Smooth muscle cell of the pulmonary artery (primary cell): ENCODE data around the gene ELP1. TPM values are rescaled to one million over a fixed set of nuclear protein-coding genes. Genes with fewer than 3 reads are reported as not detected.

Experiments used
- total RNA-seq: library from RNA; depleted of rRNA; stranded (reverse); fragments of >200 nt; gene quantifications from 2 replicates; pipeline ENCODE4 v1.2.3, GENCODE V29; 2014

Gene ELP1, protein sequence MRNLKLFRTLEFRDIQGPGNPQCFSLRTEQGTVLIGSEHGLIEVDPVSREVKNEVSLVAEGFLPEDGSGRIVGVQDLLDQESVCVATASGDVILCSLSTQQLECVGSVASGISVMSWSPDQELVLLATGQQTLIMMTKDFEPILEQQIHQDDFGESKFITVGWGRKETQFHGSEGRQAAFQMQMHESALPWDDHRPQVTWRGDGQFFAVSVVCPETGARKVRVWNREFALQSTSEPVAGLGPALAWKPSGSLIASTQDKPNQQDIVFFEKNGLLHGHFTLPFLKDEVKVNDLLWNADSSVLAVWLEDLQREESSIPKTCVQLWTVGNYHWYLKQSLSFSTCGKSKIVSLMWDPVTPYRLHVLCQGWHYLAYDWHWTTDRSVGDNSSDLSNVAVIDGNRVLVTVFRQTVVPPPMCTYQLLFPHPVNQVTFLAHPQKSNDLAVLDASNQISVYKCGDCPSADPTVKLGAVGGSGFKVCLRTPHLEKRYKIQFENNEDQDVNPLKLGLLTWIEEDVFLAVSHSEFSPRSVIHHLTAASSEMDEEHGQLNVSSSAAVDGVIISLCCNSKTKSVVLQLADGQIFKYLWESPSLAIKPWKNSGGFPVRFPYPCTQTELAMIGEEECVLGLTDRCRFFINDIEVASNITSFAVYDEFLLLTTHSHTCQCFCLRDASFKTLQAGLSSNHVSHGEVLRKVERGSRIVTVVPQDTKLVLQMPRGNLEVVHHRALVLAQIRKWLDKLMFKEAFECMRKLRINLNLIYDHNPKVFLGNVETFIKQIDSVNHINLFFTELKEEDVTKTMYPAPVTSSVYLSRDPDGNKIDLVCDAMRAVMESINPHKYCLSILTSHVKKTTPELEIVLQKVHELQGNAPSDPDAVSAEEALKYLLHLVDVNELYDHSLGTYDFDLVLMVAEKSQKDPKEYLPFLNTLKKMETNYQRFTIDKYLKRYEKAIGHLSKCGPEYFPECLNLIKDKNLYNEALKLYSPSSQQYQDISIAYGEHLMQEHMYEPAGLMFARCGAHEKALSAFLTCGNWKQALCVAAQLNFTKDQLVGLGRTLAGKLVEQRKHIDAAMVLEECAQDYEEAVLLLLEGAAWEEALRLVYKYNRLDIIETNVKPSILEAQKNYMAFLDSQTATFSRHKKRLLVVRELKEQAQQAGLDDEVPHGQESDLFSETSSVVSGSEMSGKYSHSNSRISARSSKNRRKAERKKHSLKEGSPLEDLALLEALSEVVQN (N-terminal part only)
- total RNA-seq: 47.6 and 49.8 TPM in 2 replicates

DNA sequence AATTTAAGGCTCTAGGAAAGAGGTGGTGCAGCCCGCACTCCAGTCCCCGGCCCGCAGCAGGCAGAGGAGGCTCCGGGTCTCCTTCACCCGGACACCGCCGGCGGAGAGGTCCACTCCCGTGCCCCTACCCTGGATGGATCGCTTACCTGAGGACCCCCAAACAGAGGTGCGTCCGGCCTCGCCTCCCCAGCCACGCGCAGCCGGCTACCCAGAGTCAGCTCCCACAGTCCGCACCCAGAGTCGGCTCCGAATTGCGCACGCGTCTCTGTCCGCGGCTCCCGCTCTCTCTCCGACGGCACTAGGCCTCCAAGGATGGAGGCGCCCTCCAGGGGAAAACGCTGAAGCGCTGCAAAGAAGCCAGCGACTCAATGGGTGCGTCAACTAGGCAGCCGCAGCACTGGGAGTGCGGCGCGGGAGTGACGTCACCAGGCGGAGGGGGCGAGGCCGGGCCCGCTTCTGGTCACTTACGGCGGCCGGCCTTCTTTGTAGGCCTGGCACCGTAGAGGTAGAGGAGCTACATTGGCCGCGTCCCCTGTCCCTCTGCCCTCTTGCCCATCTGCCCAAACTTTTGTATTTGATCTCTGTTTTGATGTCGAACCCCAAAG, at the start of gene ELP1:
ELP1 (minus strand) TSS at position 407 of the 605 bp plus-strand sequence. CDS start 2,978 bp downstream, outside the sequence.

DNA sequence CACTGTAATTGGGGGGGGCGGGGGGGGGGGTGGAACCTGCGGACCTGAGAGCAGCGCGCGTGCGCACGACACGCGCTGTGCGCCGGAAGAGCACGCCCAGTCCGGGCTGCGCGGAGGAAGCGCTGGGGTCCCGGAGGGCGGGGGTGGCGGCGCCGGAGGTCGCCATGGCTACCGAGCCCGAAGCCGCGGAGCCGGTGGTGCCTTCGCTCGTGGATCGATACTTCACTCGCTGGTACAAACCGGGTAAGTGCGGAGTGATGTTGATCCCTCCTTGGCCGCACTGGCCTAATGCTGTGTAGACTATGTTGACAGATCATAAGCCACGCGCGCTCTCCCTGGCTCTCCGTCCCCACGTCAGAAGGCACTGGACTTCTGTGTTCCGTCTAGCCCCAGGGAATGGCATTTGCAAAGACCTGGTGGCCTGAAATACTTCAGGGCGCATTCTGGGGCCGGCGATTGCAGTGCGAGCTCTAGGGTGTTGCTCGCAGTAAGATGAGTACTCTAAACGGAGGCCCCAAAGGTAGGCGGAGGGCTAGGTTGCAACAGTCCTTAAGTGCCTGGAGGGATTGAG, 484 bp upstream of the ELP1 start, which contains the start of gene ABITRAM:
ABITRAM (plus strand) TSS at position 78 of the 571 bp plus-strand sequence; CDS start at position 165, 87 bp downstream.

DNA sequence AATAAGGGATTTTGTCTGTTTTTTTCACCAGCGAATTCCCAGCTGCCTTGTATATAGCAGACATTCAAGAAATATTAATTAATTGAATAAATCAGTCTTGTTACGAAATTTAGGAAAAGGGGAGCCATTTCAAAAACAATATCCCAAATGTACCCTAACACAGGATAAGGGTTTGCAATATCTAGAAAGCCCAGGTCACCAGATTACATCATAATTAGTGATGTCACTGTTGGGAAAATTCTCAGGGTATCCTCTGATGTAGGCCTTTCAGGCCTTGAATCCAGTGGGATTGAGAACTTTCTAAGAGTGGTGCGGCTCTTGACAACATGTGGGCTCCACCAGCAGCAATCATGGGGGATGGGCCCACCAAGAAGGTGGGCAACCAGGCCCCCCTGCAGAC, 71.9 kb downstream of the ELP1 start, which contains the start of gene ACTL7A:
ACTL7A (plus strand) TSS at position 270 of the 400 bp plus-strand sequence; CDS start at position 327, 57 bp downstream.

DNA sequence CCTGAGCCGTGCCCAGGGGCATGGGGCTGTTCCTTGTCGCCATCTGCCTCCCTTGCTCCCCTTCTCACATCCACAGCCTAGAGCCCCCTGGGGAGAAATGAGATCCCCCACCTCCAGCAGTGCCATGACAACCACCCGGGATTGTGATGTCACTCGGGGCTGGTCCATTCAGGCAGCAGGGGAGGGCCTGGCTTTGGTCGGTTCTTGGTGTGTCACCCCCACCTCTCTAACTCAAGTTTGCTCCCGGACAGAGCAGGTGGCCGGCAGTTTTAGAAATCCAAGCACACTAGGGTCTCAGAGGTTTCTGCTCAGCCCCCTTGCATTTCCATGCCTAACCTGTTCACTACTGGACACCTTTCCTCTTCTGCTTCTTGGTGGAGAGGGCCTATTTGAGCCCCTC, 78.0 kb downstream of the ELP1 start, which contains the start of gene ACTL7B:
ACTL7B (minus strand) TSS at position 99 of the 400 bp plus-strand sequence; CDS start at position 43, 56 bp downstream.

Other genes with a start within 250 kb of the ELP1 start
- 0.07 TPM in 1 of 2 replicates, not detected in the other for gene ACTL7B, start 78.1 kb downstream of the ELP1 start, total RNA-seq
- gene ACTL7A, start 71.9 kb downstream of the ELP1 start, total RNA-seq: not detected in 2 replicates
- 5.2 and 6.4 TPM in 2 replicates for gene ABITRAM, start 276 bp upstream of the ELP1 start, total RNA-seq
- gene CTNNAL1, start 79.4 kb upstream of the ELP1 start, total RNA-seq: 35.9 and 51.8 TPM in 2 replicates
- 83.8 and 89.7 TPM in 2 replicates for gene TMEM245, start 185.8 kb upstream of the ELP1 start, total RNA-seq
- 0.07 and 0.10 TPM in 2 replicates for gene FRRS1L, start 233.1 kb upstream of the ELP1 start, total RNA-seq